ENCODE results near the gene KRTAP4-7.

GRCh38 chr17:41107941-41108450 lies 24.0 kb downstream of the KRTAP4-7 start:
- no peak for TF ChIP-seq EZH2 (IDR thresholded peaks at IDR 0.05)
- TF ChIP-seq CTCF (IDR thresholded peaks at IDR 0.05) = no peak
